GM12874 (cell line): ENCODE measurements around the gene SUSD3.

Source experiments
- CTCF ChIP-seq: IDR thresholded peaks from 2 replicates; pipeline ENCODE4 v1.5.1; 2011; ENCODE audit warnings: low read depth, mild to moderate bottlenecking, control low read depth, low read length, moderate library complexity; ENCODE audit not compliant: insufficient read depth

Gene SUSD3

GRCh38 chr9:93064392-93065134, 6.1 kb downstream of the SUSD3 start:
- TF ChIP-seq CTCF = no peak

- TF ChIP-seq CTCF = no peak
Measured at GRCh38 chr9:93065135-93065720, 6.7 kb downstream of the SUSD3 start.

- TF ChIP-seq CTCF = no peak
Measured at GRCh38 chr9:93066978-93067603, 8.6 kb downstream of the SUSD3 start.

- no peak for TF ChIP-seq CTCF
Measured at GRCh38 chr9:93068956-93069355, 10.5 kb downstream of the SUSD3 start.

GRCh38 chr9:93071464-93071863, 13.0 kb downstream of the SUSD3 start:
- no peak for TF ChIP-seq CTCF

GRCh38 chr9:93072383-93072795, 13.9 kb downstream of the SUSD3 start:
- no peak for TF ChIP-seq CTCF

GRCh38 chr9:93076101-93076791, 17.7 kb downstream of the SUSD3 start:
- TF ChIP-seq CTCF = no peak
